SK-N-SH (cell line): ENCODE data around the gene REXO2.

ENCODE experiments used
- CHD2 ChIP-seq: fragments of 150-350 bp; IDR thresholded peaks from 2 replicates; pipeline ENCODE4 v1.6.1; 2018; ENCODE audit warnings: low read length; ENCODE audit not compliant: partially characterized antibody
- CTCF ChIP-seq: fragments of 200-600 bp; sonication (generic); IDR thresholded peaks from 2 replicates; pipeline ENCODE4 v1.6.1; 2017; ENCODE audit warnings: antibody characterized with exemption, mild to moderate bottlenecking, moderate library complexity
- EZH2phosphoT487 ChIP-seq: fragments of 200-600 bp; sonication (generic); IDR thresholded peaks from 2 replicates; pipeline ENCODE4 v1.6.1; 2017; ENCODE audit warnings: low read depth, mixed run types, mild to moderate bottlenecking, antibody characterized with exemption, moderate library complexity, borderline replicate concordance
- FOXM1 ChIP-seq: IDR thresholded peaks from 2 replicates; pipeline ENCODE4 v1.4.0; 2012; ENCODE audit warnings: low read depth, mild to moderate bottlenecking
- GABPA ChIP-seq: IDR thresholded peaks from 2 replicates; pipeline ENCODE4 v1.4.0; 2012; ENCODE audit warnings: low read depth, mild to moderate bottlenecking
- MEF2A ChIP-seq: IDR thresholded peaks from 2 replicates; pipeline ENCODE4 v1.4.0; 2012; ENCODE audit warnings: low read depth, borderline replicate concordance
- POLR2AphosphoS5 ChIP-seq: IDR thresholded peaks from 2 replicates; pipeline ENCODE4 v1.6.1; 2012; ENCODE audit warnings: low read depth, low read length

- TF ChIP-seq POLR2AphosphoS5 (no peak), CTCF (no peak), EZH2phosphoT487 (no peak), GABPA (no peak), CHD2 (no peak), FOXM1 (no peak), MEF2A (no peak)
These were observed 24.7 kb downstream of the REXO2 start for GRCh38 chr11:114463999-114464398.
